GM19240 (cell line): ENCODE measurements around the gene OVAAL.

Experiments
- DNase-seq: peaks from one replicate; pipeline ENCODE4 v3.0.0; 2011; ENCODE audit warnings: low spot score; ENCODE audit not compliant: insufficient read length

Gene OVAAL

GRCh38 chr1:180571060-180571831 is 12.5 kb downstream of the OVAAL start:
- DNase-seq, result no peak

- DNase-seq, result no peak
These were observed 13.3 kb downstream of the OVAAL start for GRCh38 chr1:180571832-180572636.

GRCh38 chr1:180572760-180573159 is 14.0 kb downstream of the OVAAL start:
- DNase-seq, result no peak

- no peak for DNase-seq
These were observed 15.4 kb downstream of the OVAAL start for GRCh38 chr1:180574031-180574713.

- DNase-seq, result no peak
These were observed 18.6 kb downstream of the OVAAL start for GRCh38 chr1:180577361-180577760.

GRCh38 chr1:180579961-180580611 is 21.3 kb downstream of the OVAAL start:
- DNase-seq, result no peak

GRCh38 chr1:180581635-180582039 is 22.9 kb downstream of the OVAAL start:
- DNase-seq, result no peak

- no peak for DNase-seq
These were observed 26.1 kb downstream of the OVAAL start for GRCh38 chr1:180584869-180585268.

- DNase-seq, result no peak
These were observed 27.2 kb downstream of the OVAAL start for GRCh38 chr1:180585994-180586359.

- DNase-seq, result no peak
These were observed 27.9 kb downstream of the OVAAL start for GRCh38 chr1:180586671-180587155.

GRCh38 chr1:180588121-180588520 is 29.4 kb downstream of the OVAAL start:
- DNase-seq, result no peak

GRCh38 chr1:180590889-180591288 is 32.1 kb downstream of the OVAAL start:
- DNase-seq, result no peak

- DNase-seq, result no peak
These were observed 34.6 kb downstream of the OVAAL start for GRCh38 chr1:180593382-180593781.

GRCh38 chr1:180594723-180595122 is 36.0 kb downstream of the OVAAL start:
- no peak for DNase-seq

- no peak for DNase-seq
These were observed 37.2 kb downstream of the OVAAL start for GRCh38 chr1:180595966-180596365.

GRCh38 chr1:180597520-180597919 is 38.8 kb downstream of the OVAAL start:
- no peak for DNase-seq

- DNase-seq, result no peak
These were observed 39.7 kb downstream of the OVAAL start for GRCh38 chr1:180598333-180598974.

GRCh38 chr1:180600343-180600742 is 41.6 kb downstream of the OVAAL start:
- no peak for DNase-seq

GRCh38 chr1:180601512-180601911 is 42.7 kb downstream of the OVAAL start:
- DNase-seq, result no peak

GRCh38 chr1:180603223-180603849 is 44.6 kb downstream of the OVAAL start:
- no peak for DNase-seq

GRCh38 chr1:180603850-180604226 is 45.1 kb downstream of the OVAAL start:
- no peak for DNase-seq
